HG02588 (cell line): ENCODE measurements around the gene SPG7.
"Not testable (repeated sequence)": the region's sequence is repeated elsewhere in the genome, so short reads cannot be mapped to it uniquely, and the experiment has no call there.

Experiments
- ATAC-seq: cut with Tn5 transposase; IDR thresholded peaks from one replicate; pipeline ENCODE4 v1.9.1; 2021; ENCODE audit warnings: mild to moderate bottlenecking, moderate library complexity; ENCODE audit not compliant: unreplicated experiment

Gene SPG7

GRCh38 chr16:89507834-89508590 is at the start of gene SPG7:
Gene SPG7 (plus strand): TSS chr16:89508403. CDS start chr16:89508418, 15 bp downstream.
- ATAC-seq, result peak; percentile 61

GRCh38 chr16:89458551-89458950 is 49.7 kb upstream of the SPG7 start:
- ATAC-seq, result no peak

GRCh38 chr16:89458967-89459366 is 49.2 kb upstream of the SPG7 start:
- ATAC-seq, result no peak

- no peak for ATAC-seq
These were observed 47.6 kb upstream of the SPG7 start for GRCh38 chr16:89460556-89460955.

- ATAC-seq, result not testable (repeated sequence)
These were observed 46.3 kb upstream of the SPG7 start for GRCh38 chr16:89461890-89462289.

GRCh38 chr16:89462639-89463038 is 45.6 kb upstream of the SPG7 start:
- not testable (repeated sequence) for ATAC-seq

GRCh38 chr16:89463312-89463711 is 44.9 kb upstream of the SPG7 start:
- not testable (repeated sequence) for ATAC-seq

GRCh38 chr16:89466920-89467319 is 41.3 kb upstream of the SPG7 start:
- ATAC-seq, result no peak

- no peak for ATAC-seq
These were observed 40.8 kb upstream of the SPG7 start for GRCh38 chr16:89467382-89467781.

GRCh38 chr16:89472711-89473075 is 35.5 kb upstream of the SPG7 start:
- ATAC-seq, result no peak

GRCh38 chr16:89473136-89473712 is 35.0 kb upstream of the SPG7 start:
- no peak for ATAC-seq

GRCh38 chr16:89473791-89474414 is 34.3 kb upstream of the SPG7 start:
- no peak for ATAC-seq

GRCh38 chr16:89475144-89475543 is 33.1 kb upstream of the SPG7 start:
- no peak for ATAC-seq

GRCh38 chr16:89476379-89476778 is 31.8 kb upstream of the SPG7 start:
- ATAC-seq, result no peak

- no peak for ATAC-seq
These were observed 31.4 kb upstream of the SPG7 start for GRCh38 chr16:89476811-89477261.

GRCh38 chr16:89478576-89479221 is 29.5 kb upstream of the SPG7 start:
- no peak for ATAC-seq

GRCh38 chr16:89481356-89481955 is 26.7 kb upstream of the SPG7 start:
- no peak for ATAC-seq

- no peak for ATAC-seq
These were observed 25.9 kb upstream of the SPG7 start for GRCh38 chr16:89482150-89482816.

GRCh38 chr16:89482817-89483205 is 25.4 kb upstream of the SPG7 start:
- ATAC-seq, result no peak

- no peak for ATAC-seq
These were observed 24.1 kb upstream of the SPG7 start for GRCh38 chr16:89484041-89484501.
